Mesothelial cell of epicardium (in vitro differentiated cells): ENCODE data around the gene OR4F6. TPM values are rescaled to one million over a fixed set of nuclear protein-coding genes. Genes with fewer than 3 reads are reported as not detected.

ENCODE experiments used
- DNase-seq, 2 experiments: peaks; one replicate each; pipeline ENCODE4 v3.0.0; 2021; ENCODE audit warnings: low spot score in 2 of 2; ENCODE audit not compliant: unreplicated experiment in 2 of 2
- H3K27ac Mint-ChIP-seq: 2 replicates; pipeline ENCODE4 v1.8.0; 2021; ENCODE audit warnings: mixed read lengths
- H3K27me3 Mint-ChIP-seq: 2 replicates; pipeline ENCODE4 v1.8.0; 2021; ENCODE audit warnings: low read depth, mixed read lengths
- H3K36me3 Mint-ChIP-seq: 2 replicates; pipeline ENCODE4 v1.8.0; 2021; ENCODE audit warnings: mixed read lengths
- H3K4me1 Mint-ChIP-seq: 2 replicates; pipeline ENCODE4 v1.8.0; 2021; ENCODE audit warnings: mixed read lengths
- H3K4me3 Mint-ChIP-seq: 2 replicates; pipeline ENCODE4 v1.8.0; 2021; ENCODE audit warnings: mild to moderate bottlenecking, moderate library complexity, mixed read lengths
- H3K9me3 Mint-ChIP-seq: 2 replicates; pipeline ENCODE4 v1.8.0; 2021; ENCODE audit warnings: mixed read lengths
- total RNA-seq: library from RNA; stranded (reverse); gene quantifications from 3 replicates; pipeline ENCODE4 v1.2.1, GENCODE V29; 2021
- TF ChIP-seq, protein P1 (sequence below): fragments of 200-600 bp; sonication (generic); IDR thresholded peaks from one replicate; pipeline ENCODE4 v1.5.0; 2021; ENCODE audit warnings: antibody characterized with exemption; ENCODE audit not compliant: unreplicated experiment

The OR4F6 gene
- total RNA-seq, 1 donor from 2014 or later, result not detected

GRCh38 chr15:101805605-101806345 is 2.5 kb downstream of the OR4F6 start:
- Mint-ChIP-seq H3K4me1 (no peaks in the 10 kb centered on the region), H3K4me3 (no peak overlapping the region), H3K27me3 (peaks cover 48% of the 10 kb centered on the region), H3K9me3 (no peaks in the 10 kb centered on the region), H3K27ac (no peak overlapping the region), H3K36me3 (no peaks in the 10 kb centered on the region)
- no peak for DNase-seq
- TF ChIP-seq, protein P1, sequence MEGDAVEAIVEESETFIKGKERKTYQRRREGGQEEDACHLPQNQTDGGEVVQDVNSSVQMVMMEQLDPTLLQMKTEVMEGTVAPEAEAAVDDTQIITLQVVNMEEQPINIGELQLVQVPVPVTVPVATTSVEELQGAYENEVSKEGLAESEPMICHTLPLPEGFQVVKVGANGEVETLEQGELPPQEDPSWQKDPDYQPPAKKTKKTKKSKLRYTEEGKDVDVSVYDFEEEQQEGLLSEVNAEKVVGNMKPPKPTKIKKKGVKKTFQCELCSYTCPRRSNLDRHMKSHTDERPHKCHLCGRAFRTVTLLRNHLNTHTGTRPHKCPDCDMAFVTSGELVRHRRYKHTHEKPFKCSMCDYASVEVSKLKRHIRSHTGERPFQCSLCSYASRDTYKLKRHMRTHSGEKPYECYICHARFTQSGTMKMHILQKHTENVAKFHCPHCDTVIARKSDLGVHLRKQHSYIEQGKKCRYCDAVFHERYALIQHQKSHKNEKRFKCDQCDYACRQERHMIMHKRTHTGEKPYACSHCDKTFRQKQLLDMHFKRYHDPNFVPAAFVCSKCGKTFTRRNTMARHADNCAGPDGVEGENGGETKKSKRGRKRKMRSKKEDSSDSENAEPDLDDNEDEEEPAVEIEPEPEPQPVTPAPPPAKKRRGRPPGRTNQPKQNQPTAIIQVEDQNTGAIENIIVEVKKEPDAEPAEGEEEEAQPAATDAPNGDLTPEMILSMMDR, result no peak

DNA sequence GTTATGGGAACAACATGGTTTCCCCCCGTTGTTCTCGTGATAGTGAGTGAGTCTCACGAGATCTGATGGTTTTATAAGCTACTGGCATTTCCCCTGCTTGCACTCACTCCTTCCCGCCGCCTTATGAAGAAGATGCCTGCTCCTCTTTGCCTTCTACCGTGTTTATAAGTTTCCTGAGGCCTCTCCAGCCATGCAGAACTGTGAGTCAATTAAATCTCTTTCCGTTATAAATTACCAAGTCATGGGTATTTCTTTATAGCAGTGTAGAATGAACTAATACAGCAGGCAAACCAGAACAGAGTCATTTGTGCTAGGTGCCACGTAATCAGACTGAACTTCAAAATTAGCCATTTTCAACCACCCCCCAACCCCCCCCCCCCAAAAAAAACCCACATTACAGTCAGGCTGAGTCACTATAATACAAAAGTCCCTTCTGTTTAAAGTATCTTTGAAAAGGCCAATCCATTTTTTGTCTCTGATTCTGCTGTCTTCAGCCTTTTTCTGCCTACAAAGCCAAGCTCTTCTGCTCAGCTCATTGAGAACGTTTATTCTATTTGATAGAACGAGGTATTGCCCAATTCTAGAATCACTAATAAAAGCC is 4.1 kb downstream of the OR4F6 start:
- Mint-ChIP-seq H3K4me3 (no peak overlapping the region), H3K27me3 (peaks cover 46% of the 10 kb centered on the region), H3K4me1 (no peaks in the 10 kb centered on the region), H3K27ac (no peak overlapping the region), H3K9me3 (no peaks in the 10 kb centered on the region), H3K36me3 (no peaks in the 10 kb centered on the region)
- TF ChIP-seq, protein P1, result no peak
- no peak for DNase-seq

- H3K36me3 Mint-ChIP-seq, result no peaks in the 10 kb centered on the region
These were observed 4.9 kb downstream of the OR4F6 start for GRCh38 chr15:101808201-101808600.

GRCh38 chr15:101810456-101810855 is 7.1 kb downstream of the OR4F6 start:
- H3K4me3 Mint-ChIP-seq, result no peak overlapping the region

More at GRCh38 chr15:101808201-101808600, 4.9 kb downstream of the OR4F6 start:
- Mint-ChIP-seq H3K27me3 (peaks cover 51% of the 10 kb centered on the region), H3K9me3 (no peaks in the 10 kb centered on the region), H3K4me3 (no peak overlapping the region), H3K4me1 (no peaks in the 10 kb centered on the region), H3K27ac (no peak overlapping the region)
- TF ChIP-seq, protein P1, result no peak
- no peak for DNase-seq

GRCh38 chr15:101810876-101811275 is 7.6 kb downstream of the OR4F6 start:
- DNase-seq, result no peak
- H3K4me1 Mint-ChIP-seq, result no peaks in the 10 kb centered on the region
- no peaks in the 10 kb centered on the region for H3K9me3 Mint-ChIP-seq
- H3K27me3 Mint-ChIP-seq, result peaks cover 48% of the 10 kb centered on the region
- no peak overlapping the region for H3K27ac Mint-ChIP-seq
- TF ChIP-seq, protein P1, result no peak
- H3K36me3 Mint-ChIP-seq, result no peaks in the 10 kb centered on the region
- H3K4me3 Mint-ChIP-seq, result no peak overlapping the region

More at GRCh38 chr15:101810456-101810855, 7.1 kb downstream of the OR4F6 start:
- H3K9me3 Mint-ChIP-seq, result no peaks in the 10 kb centered on the region
- TF ChIP-seq, protein P1, result no peak
- no peaks in the 10 kb centered on the region for H3K36me3 Mint-ChIP-seq
- H3K27me3 Mint-ChIP-seq, result peaks cover 49% of the 10 kb centered on the region
- no peaks in the 10 kb centered on the region for H3K4me1 Mint-ChIP-seq
- DNase-seq, result no peak
- H3K27ac Mint-ChIP-seq, result no peak overlapping the region
